Epithelial cell of esophagus (primary cell): ENCODE data around the gene MYO9B.
"Not testable (repeated sequence)": the region's sequence is repeated elsewhere in the genome, so short reads cannot be mapped to it uniquely, and the experiment has no call there.

Experiments used
- DNase-seq: peaks from one replicate; pipeline ENCODE4 v3.0.0; 2010; ENCODE audit warnings: low read depth
- H3K4me3 ChIP-seq: 2 replicates; pipeline ENCODE4 v1.5.1; 2011; ENCODE audit warnings: mild to moderate bottlenecking, low read length, control low read depth
- TF ChIP-seq, protein P1 (sequence below): IDR thresholded peaks from 2 replicates; pipeline ENCODE4 v1.5.1; 2011; ENCODE audit warnings: low read depth, mild to moderate bottlenecking, low read length, control low read depth, inconsistent platforms; ENCODE audit not compliant: insufficient read depth; ENCODE audit errors: missing control alignments

Gene MYO9B

DNA sequence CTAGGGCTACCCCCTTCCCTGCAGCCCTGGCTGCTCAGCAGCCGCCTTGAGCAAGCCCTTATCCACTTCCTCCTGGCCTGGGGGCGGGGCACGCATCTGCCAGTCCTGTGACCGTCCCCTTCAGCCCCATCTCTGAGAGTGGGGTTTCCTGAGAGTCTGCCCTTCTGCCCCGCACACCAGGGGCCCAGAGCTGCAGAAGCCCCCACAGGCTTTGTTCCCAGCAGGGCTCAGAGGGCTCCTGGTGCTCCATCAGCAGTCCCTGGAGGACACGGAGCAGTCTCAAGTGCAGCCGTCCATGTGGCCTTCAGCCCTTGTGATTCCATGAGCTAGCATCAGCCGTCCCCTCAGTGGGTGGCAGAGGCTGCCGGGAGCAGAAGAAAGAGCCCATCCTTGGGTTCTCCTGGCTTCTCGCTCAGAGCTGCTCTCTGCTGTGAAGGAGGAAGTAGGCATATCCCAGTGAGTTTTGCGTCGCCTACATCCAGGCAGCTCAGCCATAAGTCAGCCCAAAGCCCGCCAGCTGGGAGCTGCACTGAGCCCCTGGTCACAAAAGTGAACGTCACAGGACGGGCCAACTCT is 16.3 kb downstream of the MYO9B start:
- TF ChIP-seq, protein P1, sequence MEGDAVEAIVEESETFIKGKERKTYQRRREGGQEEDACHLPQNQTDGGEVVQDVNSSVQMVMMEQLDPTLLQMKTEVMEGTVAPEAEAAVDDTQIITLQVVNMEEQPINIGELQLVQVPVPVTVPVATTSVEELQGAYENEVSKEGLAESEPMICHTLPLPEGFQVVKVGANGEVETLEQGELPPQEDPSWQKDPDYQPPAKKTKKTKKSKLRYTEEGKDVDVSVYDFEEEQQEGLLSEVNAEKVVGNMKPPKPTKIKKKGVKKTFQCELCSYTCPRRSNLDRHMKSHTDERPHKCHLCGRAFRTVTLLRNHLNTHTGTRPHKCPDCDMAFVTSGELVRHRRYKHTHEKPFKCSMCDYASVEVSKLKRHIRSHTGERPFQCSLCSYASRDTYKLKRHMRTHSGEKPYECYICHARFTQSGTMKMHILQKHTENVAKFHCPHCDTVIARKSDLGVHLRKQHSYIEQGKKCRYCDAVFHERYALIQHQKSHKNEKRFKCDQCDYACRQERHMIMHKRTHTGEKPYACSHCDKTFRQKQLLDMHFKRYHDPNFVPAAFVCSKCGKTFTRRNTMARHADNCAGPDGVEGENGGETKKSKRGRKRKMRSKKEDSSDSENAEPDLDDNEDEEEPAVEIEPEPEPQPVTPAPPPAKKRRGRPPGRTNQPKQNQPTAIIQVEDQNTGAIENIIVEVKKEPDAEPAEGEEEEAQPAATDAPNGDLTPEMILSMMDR: no peak
- DNase-seq: no peak
- H3K4me3 ChIP-seq: no peak overlapping the region

DNA sequence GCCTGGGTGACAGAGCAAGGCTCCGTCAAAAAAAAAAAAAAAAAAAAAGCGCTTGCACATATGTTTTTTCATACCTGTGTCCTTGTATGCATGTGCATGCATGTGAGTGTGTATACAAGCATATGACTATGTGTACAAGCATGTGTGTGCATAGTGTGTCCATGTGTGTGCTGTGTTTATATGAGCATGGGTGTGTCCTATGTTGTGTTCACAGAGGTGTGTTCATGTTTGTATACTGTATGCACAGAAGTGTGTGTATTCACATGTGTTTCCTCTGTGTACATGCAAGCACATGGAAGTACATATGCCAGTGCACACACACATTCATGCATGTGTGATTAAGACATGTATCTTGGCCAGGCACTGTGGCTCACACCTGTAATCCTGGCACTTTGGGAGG is 17.1 kb downstream of the MYO9B start:
- DNase-seq: no peak
- H3K4me3 ChIP-seq: no peak overlapping the region
- TF ChIP-seq, protein P1: no peak

DNA sequence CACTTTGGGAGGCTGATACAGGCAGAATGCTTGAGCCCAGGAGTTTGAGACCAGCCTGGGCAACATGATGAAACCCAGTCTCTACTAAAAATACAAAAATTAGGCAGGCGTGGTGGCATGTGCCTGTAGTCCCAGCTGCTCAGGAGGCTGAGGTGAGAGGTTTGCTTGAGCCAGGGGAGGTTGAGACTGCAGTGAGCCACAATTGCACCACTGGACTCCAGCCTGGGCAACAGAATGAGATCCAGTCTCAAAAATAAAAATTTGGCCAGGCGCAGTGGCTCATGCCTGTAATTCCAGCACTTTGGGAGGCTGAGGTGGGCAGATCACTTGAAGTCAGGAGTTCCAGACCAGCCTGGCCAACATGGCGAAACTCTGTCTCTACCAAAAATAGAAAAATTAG is 19.1 kb downstream of the MYO9B start:
- H3K4me3 ChIP-seq, DNase-seq: not testable (repeated sequence)

DNA sequence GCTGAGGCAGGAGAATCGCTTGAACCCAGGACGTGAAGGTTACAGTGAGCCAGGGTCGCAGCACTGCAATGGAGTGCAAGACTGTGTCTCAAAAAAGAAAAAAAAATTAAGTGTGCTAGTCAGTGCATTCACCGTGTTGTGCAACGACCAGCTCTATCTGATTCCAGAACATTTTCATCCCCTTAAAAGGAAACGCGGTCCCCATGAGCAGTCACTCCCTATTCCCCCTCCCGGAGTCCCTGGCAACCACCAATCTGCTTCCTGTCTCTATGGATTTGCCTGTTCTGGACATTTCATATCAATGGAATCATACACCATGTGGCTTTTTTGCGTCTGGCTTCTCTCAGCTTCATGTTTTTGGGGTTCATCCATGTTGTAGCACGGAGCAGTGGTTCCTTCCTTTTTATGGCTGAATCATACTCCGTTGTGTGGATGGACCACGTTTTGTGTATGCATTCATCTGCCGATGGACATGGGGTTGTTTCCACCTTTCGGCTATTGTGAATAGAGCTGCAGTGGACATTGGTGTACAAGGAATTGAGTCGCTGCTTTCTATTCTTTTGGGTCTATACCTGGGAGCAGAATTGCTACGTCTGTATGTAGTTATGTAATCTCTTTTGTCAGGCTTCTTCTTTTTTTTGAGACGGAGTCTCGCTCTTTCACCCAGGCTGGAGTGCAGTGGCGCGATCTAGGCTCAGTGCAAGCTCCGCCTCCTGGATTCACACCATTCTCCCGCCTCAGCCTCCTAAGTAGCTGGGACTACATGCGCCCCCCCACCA is 19.8 kb downstream of the MYO9B start:
- no peak overlapping the region for H3K4me3 ChIP-seq
- TF ChIP-seq, protein P1: no peak
- no peak for DNase-seq

DNA sequence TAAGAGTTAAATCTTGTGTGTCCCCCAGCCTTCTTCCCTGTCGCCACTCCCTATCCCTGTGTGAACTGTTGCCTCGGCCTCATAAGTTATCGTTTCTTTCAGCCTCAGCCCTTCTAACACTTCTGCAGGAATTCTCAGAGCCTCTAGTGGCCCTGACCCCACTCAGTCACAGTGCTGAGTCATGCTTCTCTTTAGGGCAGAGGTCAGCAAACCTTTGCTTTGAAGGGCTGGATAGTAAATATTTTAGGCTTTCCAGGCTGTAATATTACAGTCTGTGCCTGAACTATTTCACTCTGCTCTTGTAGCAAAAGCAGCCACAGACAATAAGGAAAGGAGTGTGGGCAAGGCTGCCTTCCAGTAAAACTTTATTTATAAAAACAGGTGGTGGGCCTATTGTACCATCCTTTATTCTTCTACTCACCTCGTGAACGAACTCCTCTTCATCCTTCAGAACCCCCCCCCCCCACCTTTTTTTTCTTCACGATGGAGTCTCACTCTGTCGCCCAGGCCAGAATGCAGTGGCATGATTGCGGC is 22.1 kb downstream of the MYO9B start:
- TF ChIP-seq, protein P1: no peak
- no peak for DNase-seq
- no peak overlapping the region for H3K4me3 ChIP-seq

DNA sequence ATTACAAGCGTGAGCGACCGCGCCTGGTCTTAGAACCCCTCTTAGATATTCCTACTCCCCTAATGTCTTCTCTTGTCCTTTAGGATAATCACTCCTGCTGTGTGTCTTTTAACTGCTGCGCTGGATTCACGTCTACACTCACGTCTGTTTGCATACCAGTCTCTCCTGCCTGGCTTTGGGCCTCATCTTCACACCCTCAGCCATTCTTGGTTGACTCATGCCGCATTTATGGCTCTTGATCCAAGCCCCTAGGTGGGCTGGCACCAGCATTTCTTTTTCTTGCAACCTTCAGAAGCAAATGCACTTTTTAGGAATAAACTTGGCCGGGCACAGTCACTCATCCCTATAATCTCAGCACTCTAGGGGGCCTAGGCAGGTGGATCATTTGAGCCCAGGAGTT is 22.7 kb downstream of the MYO9B start:
- H3K4me3 ChIP-seq: no peak overlapping the region
- no peak for DNase-seq
- TF ChIP-seq, protein P1: no peak

DNA sequence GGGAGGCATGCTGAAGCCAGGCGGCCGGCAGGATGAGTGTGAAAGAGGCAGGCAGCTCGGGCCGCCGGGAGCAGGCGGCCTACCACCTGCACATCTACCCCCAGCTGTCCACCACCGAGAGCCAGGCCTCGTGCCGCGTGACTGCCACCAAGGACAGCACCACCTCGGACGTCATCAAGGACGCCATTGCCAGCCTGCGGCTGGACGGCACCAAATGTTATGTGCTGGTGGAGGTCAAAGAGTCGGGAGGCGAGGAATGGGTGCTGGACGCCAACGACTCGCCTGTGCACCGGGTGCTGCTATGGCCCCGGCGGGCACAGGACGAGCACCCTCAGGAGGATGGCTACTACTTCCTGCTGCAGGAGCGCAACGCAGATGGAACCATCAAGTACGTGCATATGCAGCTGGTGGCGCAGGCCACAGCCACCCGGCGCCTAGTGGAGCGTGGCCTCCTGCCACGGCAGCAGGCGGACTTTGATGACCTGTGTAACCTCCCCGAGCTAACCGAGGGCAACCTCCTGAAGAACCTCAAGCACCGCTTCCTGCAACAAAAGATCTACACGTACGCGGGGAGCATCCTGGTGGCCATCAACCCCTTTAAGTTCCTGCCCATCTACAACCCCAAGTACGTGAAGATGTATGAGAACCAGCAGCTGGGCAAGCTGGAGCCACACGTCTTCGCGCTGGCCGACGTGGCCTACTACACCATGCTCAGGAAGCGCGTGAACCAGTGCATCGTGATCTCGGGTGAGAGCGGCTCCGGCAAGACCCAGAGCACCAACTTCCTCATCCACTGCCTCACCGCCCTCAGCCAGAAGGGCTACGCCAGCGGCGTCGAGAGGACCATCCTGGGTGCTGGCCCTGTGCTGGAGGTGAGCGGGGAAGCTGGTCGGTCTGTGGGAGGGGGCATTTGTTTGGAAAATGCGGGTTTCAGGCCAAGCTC is 26.4 kb downstream of the MYO9B start:
- DNase-seq: no peak
- TF ChIP-seq, protein P1: no peak
- H3K4me3 ChIP-seq: no peak overlapping the region
